ENCODE results near the gene CCKAR. TPM values are rescaled to one million over a fixed set of nuclear protein-coding genes. Genes with fewer than 3 reads are reported as not detected.
"Not testable (repeated sequence)": the region's sequence is repeated elsewhere in the genome, so short reads cannot be mapped to it uniquely, and the experiment has no call there.

Gene CCKAR
- not detected for polyA plus RNA-seq (ENCODE audit: insufficient read length in 4 of 4)

GRCh38 chr4:26490111-26490959 lies at the start of gene CCKAR:
TSS of gene CCKAR (minus strand) at chr4:26490484. CDS start at chr4:26490267, 217 bp downstream.
- no peak for DNase-seq (ENCODE audit: low read depth in 4 of 4, low spot score in 2 of 4)

- no peak for DNase-seq (ENCODE audit: low read depth in 4 of 4, low spot score in 2 of 4)
Measured at GRCh38 chr4:26533685-26534084, 43.4 kb upstream of the CCKAR start.

GRCh38 chr4:26531491-26532116 lies 41.3 kb upstream of the CCKAR start:
- no peak for DNase-seq (ENCODE audit: low read depth in 4 of 4, low spot score in 2 of 4)

- no peak for DNase-seq (ENCODE audit: low read depth in 4 of 4, low spot score in 2 of 4)
Measured at GRCh38 chr4:26530099-26530498, 39.8 kb upstream of the CCKAR start.

- DNase-seq (ENCODE audit: low read depth in 4 of 4, low spot score in 2 of 4), result no peak
Measured at GRCh38 chr4:26529479-26529878, 39.2 kb upstream of the CCKAR start.

GRCh38 chr4:26525771-26526150 lies 35.5 kb upstream of the CCKAR start:
- no peak for DNase-seq (ENCODE audit: low read depth in 4 of 4, low spot score in 2 of 4)

- DNase-seq (ENCODE audit: low read depth in 4 of 4, low spot score in 2 of 4), result no peak
Measured at GRCh38 chr4:26525136-26525770, 35.0 kb upstream of the CCKAR start.

- DNase-seq (ENCODE audit: low read depth in 4 of 4, low spot score in 2 of 4), result no peak
Measured at GRCh38 chr4:26524011-26524410, 33.7 kb upstream of the CCKAR start.

GRCh38 chr4:26522478-26522877 lies 32.2 kb upstream of the CCKAR start:
- no peak for DNase-seq (ENCODE audit: low read depth in 4 of 4, low spot score in 2 of 4)

GRCh38 chr4:26520728-26521450 lies 30.6 kb upstream of the CCKAR start:
- DNase-seq (ENCODE audit: low read depth in 4 of 4, low spot score in 2 of 4), result no peak

- no peak for DNase-seq (ENCODE audit: low read depth in 4 of 4, low spot score in 2 of 4)
Measured at GRCh38 chr4:26515936-26516335, 25.7 kb upstream of the CCKAR start.

GRCh38 chr4:26510334-26510964 lies 20.2 kb upstream of the CCKAR start:
- DNase-seq (ENCODE audit: low read depth in 4 of 4, low spot score in 2 of 4), result no peak

- no peak for DNase-seq (ENCODE audit: low read depth in 4 of 4, low spot score in 2 of 4)
Measured at GRCh38 chr4:26509681-26510333, 19.5 kb upstream of the CCKAR start.

- DNase-seq (ENCODE audit: low read depth in 4 of 4, low spot score in 2 of 4), result no peak
Measured at GRCh38 chr4:26507286-26507685, 17.0 kb upstream of the CCKAR start.

- DNase-seq (ENCODE audit: low read depth in 4 of 4, low spot score in 2 of 4), result no peak
Measured at GRCh38 chr4:26503844-26504243, 13.6 kb upstream of the CCKAR start.

- no peak for DNase-seq (ENCODE audit: low read depth in 4 of 4, low spot score in 2 of 4)
Measured at GRCh38 chr4:26503427-26503826, 13.1 kb upstream of the CCKAR start.

GRCh38 chr4:26500565-26500999 lies 10.3 kb upstream of the CCKAR start:
- DNase-seq (ENCODE audit: low read depth in 4 of 4, low spot score in 2 of 4), result not testable (repeated sequence)

- DNase-seq (ENCODE audit: low read depth in 4 of 4, low spot score in 2 of 4), result no peak
Measured at GRCh38 chr4:26496207-26496783, 6.0 kb upstream of the CCKAR start.

GRCh38 chr4:26493461-26493860 lies 3.2 kb upstream of the CCKAR start:
- no peak for DNase-seq (ENCODE audit: low read depth in 4 of 4, low spot score in 2 of 4)
